Loucy (cell line): ENCODE results near the gene IFT80.

Experiments
- CTCF ChIP-seq: fragments of 200-600 bp; sonication (generic); conservative IDR thresholded peaks from 2 replicates; pipeline ENCODE4 v1.5.1; 2014; ENCODE audit warnings: mild to moderate bottlenecking, antibody characterized with exemption, low read length
- EZH2phosphoT487 ChIP-seq: fragments of 200-600 bp; IDR thresholded peaks from 2 replicates; pipeline ENCODE4 v1.6.1; 2018; ENCODE audit warnings: antibody characterized with exemption, mild to moderate bottlenecking, moderate library complexity, borderline replicate concordance

GRCh38 chr3:160390565-160391138 lies 8.4 kb downstream of the IFT80 start:
- TF ChIP-seq CTCF (no peak), EZH2phosphoT487 (no peak)
